HCT116 (cell line): ENCODE measurements around the gene SEM1. TPM values are rescaled to one million over a fixed set of nuclear protein-coding genes. Genes with fewer than 3 reads are reported as not detected.

Source experiments
- ATAC-seq: fragments of 200-7000 bp; cut with Tn5 transposase; 2 replicates; pipeline ENCODE4 v1.9.1; 2020; ENCODE audit warnings: mild to moderate bottlenecking, moderate library complexity
- BruUV-seq: library from RNA; stranded (reverse); fragments of 400-500 nt; replicated peaks from 2 replicates; lab custom pipeline; 2021; lab: Mats Ljungman, UMichigan
- CTCF ChIA-PET: fragments of 300-600 bp; sonication (Branson Sonifier 250); formaldehyde crosslinking; loops from one replicate; lab custom pipeline; 2021; ENCODE audit warnings: antibody characterized with exemption; lab: Charles Lee
- POLR2A ChIA-PET: fragments of 300-600, 350-600 bp; sonication (Branson Sonifier 250); formaldehyde crosslinking; loops from one replicate; lab custom pipeline; 2021; ENCODE audit warnings: antibody characterized with exemption; lab: Charles Lee
- RAD21 ChIA-PET, 2 experiments: fragments of 300-600 bp; sonication (Branson Sonifier 250); formaldehyde crosslinking; loops; one replicate each; lab custom pipeline; 2023; ENCODE audit warnings: low total read pairs in 2 of 2; ENCODE audit not compliant: uncharacterized antibody in 2 of 2, unreplicated experiment in 2 of 2, low non-redundant PET in 1 of 2; lab: Charles Lee
- DNase-seq: peaks from one replicate; pipeline ENCODE4 v3.0.0-alpha.2; 2010; ENCODE audit warnings: low read depth, low spot score
- H2AFZ ChIP-seq: fragments of 200-600 bp; shearing (Covaris generic), sonication (generic); 2 replicates; pipeline ENCODE4 v1.6.1; 2017; ENCODE audit warnings: low read depth, mixed run types, mixed read lengths, antibody characterized with exemption, low read length; ENCODE audit not compliant: poor library complexity, severe bottlenecking
- H3K27ac ChIP-seq: 2 replicates; pipeline ENCODE4 v1.5.1; 2012; ENCODE audit warnings: low read depth, low read length
- H3K27me3 ChIP-seq: fragments of 200-600 bp; sonication (generic); 2 replicates; pipeline ENCODE4 v1.6.1; 2016; ENCODE audit warnings: mixed run types, low read length, mixed read lengths; ENCODE audit not compliant: insufficient read depth
- H3K36me3 ChIP-seq, 2 experiments: fragments of 200-500 bp in 1 of 2; fragments of 200-600 bp in 1 of 2; sonication (Bioruptor generic) in 1 of 2; sonication (generic) in 1 of 2; 2 replicates each; pipeline versions ENCODE4 v1.5.1 to v1.6.1; 2014 to 2016; ENCODE audit warnings: low read length in 2 of 2, inconsistent platforms in 1 of 2, mixed read lengths in 1 of 2, mixed run types in 1 of 2; ENCODE audit not compliant: insufficient read depth in 2 of 2, control insufficient read depth in 1 of 2
- H3K4me1 ChIP-seq, 2 experiments: fragments of 200-600 bp in 1 of 2; sonication (generic) in 1 of 2; 2 replicates each; pipeline versions ENCODE4 v1.5.1 to v1.6.1; 2012 to 2017; ENCODE audit warnings: low read length in 2 of 2, inconsistent platforms in 1 of 2, mild to moderate bottlenecking in 1 of 2, mixed read lengths in 1 of 2, mixed run types in 1 of 2, moderate library complexity in 1 of 2; ENCODE audit not compliant: insufficient read depth in 2 of 2, control insufficient read depth in 1 of 2
- H3K4me2 ChIP-seq: fragments of 200-600 bp; sonication (generic); 2 replicates; pipeline ENCODE4 v1.6.1; 2017; ENCODE audit warnings: mixed run types, low read length, mixed read lengths
- H3K4me3 ChIP-seq, 2 experiments: fragments of 200-600 bp in 1 of 2; sonication (generic) in 1 of 2; replicated peaks in 1 of 2; 2 replicates each; pipeline ENCODE4 v1.5.1; 2011 to 2016; ENCODE audit warnings: low read length in 2 of 2, control low read depth in 1 of 2, low read depth in 1 of 2, mild to moderate bottlenecking in 1 of 2, mixed read lengths in 1 of 2, mixed run types in 1 of 2
- H3K79me2 ChIP-seq: fragments of 200-600 bp; sonication (generic); 2 replicates; pipeline ENCODE4 v1.6.1; 2017; ENCODE audit warnings: mild to moderate bottlenecking, mixed run types, low read length, moderate library complexity, mixed read lengths; ENCODE audit not compliant: insufficient read depth
- H3K9ac ChIP-seq: fragments of 200-600 bp; sonication (generic); 2 replicates; pipeline ENCODE4 v1.6.1; 2016; ENCODE audit warnings: low read length, mixed read lengths
- H3K9me2 ChIP-seq: fragments of 200-600 bp; sonication (generic), shearing (Covaris generic); 2 replicates; pipeline ENCODE4 v1.6.1; 2017; ENCODE audit warnings: mixed run types, mild to moderate bottlenecking, moderate library complexity; ENCODE audit not compliant: insufficient read depth
- H3K9me3 ChIP-seq, 2 experiments: fragments of 200-500 bp in 1 of 2; fragments of 200-600 bp in 1 of 2; sonication (Bioruptor generic) in 1 of 2; sonication (generic) in 1 of 2; 2 replicates each; pipeline ENCODE4 v1.6.1; 2014 to 2017; ENCODE audit warnings: low read length in 2 of 2, mixed read lengths in 2 of 2, inconsistent platforms in 1 of 2, low read depth in 1 of 2, mild to moderate bottlenecking in 1 of 2, mixed run types in 1 of 2, moderate library complexity in 1 of 2; ENCODE audit not compliant: control insufficient read depth in 1 of 2, insufficient read depth in 1 of 2
- H4K20me1 ChIP-seq: fragments of 200-600 bp; sonication (generic), shearing (Covaris generic); 2 replicates; pipeline ENCODE4 v1.6.1; 2017; ENCODE audit warnings: mixed run types, mild to moderate bottlenecking, moderate library complexity; ENCODE audit not compliant: insufficient read depth
- CEBPB ChIP-seq: IDR thresholded peaks from 2 replicates; pipeline ENCODE4 v1.6.1; 2012; ENCODE audit warnings: low read depth
- CTCF ChIP-seq, 3 experiments: fragments of 200-600 bp in 1 of 3; sonication (generic) in 1 of 3; IDR thresholded peaks in 2 of 3; conservative IDR thresholded peaks in 1 of 3; 2 replicates each; pipeline ENCODE4 v1.5.1; 2012 to 2017; ENCODE audit warnings: low read depth in 2 of 3, low read length in 2 of 3, antibody characterized with exemption in 1 of 3, borderline replicate concordance in 1 of 3, control low read depth in 1 of 3, mild to moderate bottlenecking in 1 of 3, mixed read lengths in 1 of 3, mixed run types in 1 of 3, moderate library complexity in 1 of 3; ENCODE audit not compliant: insufficient read depth in 1 of 3
- EGR1 ChIP-seq: IDR thresholded peaks from 2 replicates; pipeline ENCODE4 v1.6.1; 2012; ENCODE audit warnings: low read depth
- MAX ChIP-seq: IDR thresholded peaks from 2 replicates; pipeline ENCODE4 v1.6.1; 2012
- POLR2A ChIP-seq: IDR thresholded peaks from 2 replicates; pipeline ENCODE4 v1.7.0; 2011; ENCODE audit warnings: borderline replicate concordance; ENCODE audit not compliant: insufficient read depth, insufficient read length; ENCODE audit errors: extremely low read depth
- POLR2AphosphoS5 ChIP-seq: IDR thresholded peaks from 2 replicates; pipeline ENCODE4 v1.6.1; 2011; ENCODE audit warnings: mild to moderate bottlenecking, low read depth, low read length, moderate library complexity
- SIN3A ChIP-seq: IDR thresholded peaks from 2 replicates; pipeline ENCODE4 v1.6.1; 2012; ENCODE audit warnings: low read depth
- TCF7L2 ChIP-seq: IDR thresholded peaks from 2 replicates; pipeline ENCODE4 v1.7.0; 2011; ENCODE audit warnings: borderline replicate concordance, inconsistent platforms; ENCODE audit not compliant: insufficient read depth, insufficient read length; ENCODE audit errors: extremely low read depth
- ZBTB33 ChIP-seq: IDR thresholded peaks from 2 replicates; pipeline ENCODE4 v1.6.1; 2011; ENCODE audit warnings: mild to moderate bottlenecking, low read length, moderate library complexity; ENCODE audit not compliant: insufficient replicate concordance; ENCODE audit errors: extremely low read depth
- ZNF274 ChIP-seq: fragments of 200-500 bp; sonication (Bioruptor generic); IDR thresholded peaks from 2 replicates; pipeline ENCODE4 v1.6.1; 2014; ENCODE audit warnings: mild to moderate bottlenecking, low read depth, low read length, inconsistent platforms
- intact Hi-C: fragments of 100-400 bp; cut with micrococcal nuclease; formaldehyde crosslinking; loops from 2 replicates; pipeline ENCODE4 v1.10.0; 2022
- total RNA-seq: library from RNA; stranded (reverse); gene quantifications from one replicate; pipeline ENCODE4 v1.2.1, GENCODE V29; 2021; ENCODE audit not compliant: unreplicated experiment

The SEM1 gene
- total RNA-seq, 1 experiment from 2014 or later: 45.7 TPM

GRCh38 chr7:96640054-96640453 is 69.6 kb downstream of the SEM1 start:
- ChIA-PET RAD21 (no interaction called here), POLR2A (no interaction called here), CTCF (no interaction called here)
- H3K4me3 ChIP-seq: no peak overlapping the region
- H3K4me2 ChIP-seq: no peak overlapping the region
- H3K9me3 ChIP-seq: no peaks in the 10 kb centered on the region
- DNase-seq: no peak
- no TSS peak for BruUV-seq
- no peak overlapping the region for H2AFZ ChIP-seq
- H3K27ac ChIP-seq: no peak overlapping the region
- no peaks in the 10 kb centered on the region for H3K36me3 ChIP-seq
- H3K9me2 ChIP-seq: 0 out of 2 replicates have a peak, but pooled peaks cover 4% of the 10 kb centered on the region
- no peak overlapping the region for H3K9ac ChIP-seq
- no peaks in the 10 kb centered on the region for H3K79me2 ChIP-seq
- ATAC-seq: no peak
- no peaks in the 10 kb centered on the region for H3K27me3 ChIP-seq
- H4K20me1 ChIP-seq: no peaks in the 10 kb centered on the region
- no peaks in the 10 kb centered on the region for H3K4me1 ChIP-seq
- no peak for TF ChIP-seq CTCF (IDR thresholded peaks at IDR 0.05 in 2 of 3, conservative IDR thresholded peaks at IDR 0.05 in 1 of 3; ENCODE audit: borderline replicate concordance in 1 of 3, insufficient read depth in 1 of 3, low read depth in 2 of 3, low read length in 2 of 3)
- no peak for TF ChIP-seq ZNF274
- no peak for TF ChIP-seq POLR2A
- no peak for TF ChIP-seq CEBPB
- TF ChIP-seq ZBTB33: no peak
- no peak for TF ChIP-seq MAX
- no peak for TF ChIP-seq POLR2AphosphoS5
- TF ChIP-seq TCF7L2: no peak
- TF ChIP-seq EGR1: no peak
- TF ChIP-seq SIN3A: no peak
- intact Hi-C loops: no loop called here
